A549 (cell line): ENCODE results near the gene PSME3IP1.

ENCODE experiments used
- ATOH8 ChIP-seq: fragments of 250-450 bp; sonication (Bioruptor Pico); IDR thresholded peaks from 2 replicates; pipeline ENCODE4 v1.5.0; 2020; ENCODE audit warnings: low read depth, mild to moderate bottlenecking, moderate library complexity
- BCL3 ChIP-seq: fragments of >200 bp; sonication (Bioruptor Twin); formaldehyde crosslinking; IDR thresholded peaks from 3 replicates; pipeline ENCODE4 v1.6.1; 2016
- CTCF ChIP-seq: fragments of >200 bp; sonication (Bioruptor Twin); formaldehyde crosslinking; IDR thresholded peaks from 3 replicates; pipeline ENCODE4 v1.5.1; 2016
- HOXA7 ChIP-seq: fragments of 250-450 bp; sonication (Bioruptor Pico); IDR thresholded peaks from 2 replicates; pipeline ENCODE4 v1.5.0; 2020; ENCODE audit warnings: mild to moderate bottlenecking, moderate library complexity
- MAX ChIP-seq: IDR thresholded peaks from 2 replicates; pipeline ENCODE4 v1.6.1; 2012
- REST ChIP-seq: fragments of 200-600 bp; sonication (generic); IDR thresholded peaks from 2 replicates; pipeline ENCODE4 v1.6.1; 2016; ENCODE audit warnings: antibody characterized with exemption, mild to moderate bottlenecking, moderate library complexity
- ZSCAN20 ChIP-seq: fragments of 250-450 bp; sonication (Bioruptor Pico); IDR thresholded peaks from 2 replicates; pipeline ENCODE4 v1.8.0; 2022; ENCODE audit warnings: mild to moderate bottlenecking, moderate library complexity

GRCh38 chr16:57192720-57193486 is 7.1 kb upstream of the PSME3IP1 start:
- TF ChIP-seq BCL3, result no peak
- no peak for TF ChIP-seq HOXA7 (CRISPR knock-in tag)
- no peak for TF ChIP-seq ZSCAN20 (CRISPR knock-in tag)
- no peak for TF ChIP-seq REST
- TF ChIP-seq ATOH8 (CRISPR knock-in tag), result no peak
- TF ChIP-seq MAX, result no peak
- TF ChIP-seq CTCF, result no peak
